GM18526 (cell line): ENCODE data around the gene APOE.

ENCODE experiments used
- POLR2A ChIP-seq: IDR thresholded peaks from 3 replicates; pipeline ENCODE4 v1.6.1; 2011; ENCODE audit not compliant: insufficient read length; ENCODE audit errors: extremely low read depth

APOE gene

GRCh38 chr19:44958090-44958489 is 52.5 kb downstream of the APOE start:
- TF ChIP-seq POLR2A = no peak
